Kidney capillary endothelial cell (primary cell): Measurements from ENCODE around the gene TFAP2A.
A peak's percentile ranks its signal among the peaks of the same experiment; 100 is the strongest.

Experiments
- DNase-seq: peaks from one replicate; pipeline ENCODE4 v3.0.0-alpha.2; 2018; ENCODE audit warnings: low spot score

The TFAP2A gene

DNA sequence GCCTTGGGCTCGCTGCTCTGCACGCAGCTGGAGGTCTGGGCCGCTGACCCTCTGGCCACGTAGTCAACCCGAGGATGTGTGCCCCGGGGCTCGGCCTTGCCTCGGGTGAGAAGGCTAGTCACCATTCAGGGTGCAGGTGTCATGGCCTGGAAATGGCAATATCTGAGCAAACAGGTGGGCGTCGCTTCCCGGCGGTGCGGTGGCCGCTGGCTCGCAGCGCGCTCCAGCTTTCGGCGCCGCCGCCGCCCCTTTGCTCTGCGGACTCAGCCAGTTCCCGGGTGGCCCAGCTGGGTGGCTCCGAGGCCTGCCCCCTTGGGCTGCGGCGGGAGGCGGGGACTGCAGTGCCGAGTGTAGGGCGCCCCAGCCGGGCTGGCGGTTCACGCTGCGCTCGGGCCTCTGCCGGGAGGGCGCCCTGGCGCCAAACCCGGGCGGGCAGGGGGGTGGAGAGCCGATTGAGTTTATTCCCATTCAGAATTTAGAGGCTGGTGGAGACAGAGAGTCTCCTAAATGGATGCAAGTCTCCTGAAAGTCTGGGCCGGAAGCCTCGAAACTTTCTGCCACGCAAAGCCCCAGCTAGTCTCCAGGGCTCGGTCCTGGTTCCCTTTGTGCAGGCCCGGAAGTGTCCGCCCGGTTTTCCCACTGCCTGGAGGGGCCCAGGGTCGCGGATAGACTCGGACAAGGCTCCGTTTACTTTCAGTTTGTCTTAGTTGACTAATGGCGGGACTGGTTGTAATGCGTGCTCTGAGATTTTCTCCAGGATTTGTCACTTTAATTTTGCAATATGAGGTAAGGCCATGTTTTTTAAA lies 11.3 kb upstream of the TFAP2A start:
- peak; percentile 81 for DNase-seq

DNA sequence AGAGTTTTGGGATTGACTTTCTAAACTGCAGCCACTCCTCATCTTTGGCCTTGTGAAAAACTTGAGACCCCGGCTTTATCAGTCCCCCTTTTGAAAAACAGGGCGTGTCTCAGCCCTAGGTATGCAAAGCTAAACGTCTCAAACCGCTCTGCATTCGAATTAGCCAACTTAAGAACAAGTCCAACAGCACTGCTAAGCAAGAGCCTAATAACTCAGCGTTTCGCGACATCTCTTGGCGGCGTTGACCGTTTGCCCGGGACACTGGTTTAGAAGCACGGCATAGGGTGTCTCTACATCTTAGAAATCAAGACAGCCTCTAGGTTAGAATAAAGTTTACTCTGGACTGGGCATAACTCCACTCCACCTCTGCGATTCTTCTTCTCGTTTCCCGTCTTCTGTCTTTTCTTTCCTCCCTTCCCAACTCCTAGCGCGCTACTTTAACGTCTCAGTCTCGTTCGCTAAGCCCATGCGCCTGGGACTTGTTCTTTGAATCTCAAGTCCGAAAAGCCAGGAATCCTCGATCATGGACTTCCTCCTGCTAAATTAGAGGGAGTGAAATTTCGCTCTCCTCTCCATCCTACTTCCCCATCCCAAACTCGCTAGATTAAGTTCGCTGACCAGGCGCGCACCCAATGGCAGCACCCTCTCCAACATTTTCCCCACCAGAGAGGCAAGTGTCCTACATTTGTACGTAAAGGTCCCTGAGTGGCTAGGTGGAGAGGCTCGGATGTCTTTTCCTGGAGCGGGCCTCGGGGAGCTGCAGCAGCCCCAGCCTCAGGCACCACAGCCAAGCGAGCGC lies 10.5 kb upstream of the TFAP2A start:
- no peak for DNase-seq

DNA sequence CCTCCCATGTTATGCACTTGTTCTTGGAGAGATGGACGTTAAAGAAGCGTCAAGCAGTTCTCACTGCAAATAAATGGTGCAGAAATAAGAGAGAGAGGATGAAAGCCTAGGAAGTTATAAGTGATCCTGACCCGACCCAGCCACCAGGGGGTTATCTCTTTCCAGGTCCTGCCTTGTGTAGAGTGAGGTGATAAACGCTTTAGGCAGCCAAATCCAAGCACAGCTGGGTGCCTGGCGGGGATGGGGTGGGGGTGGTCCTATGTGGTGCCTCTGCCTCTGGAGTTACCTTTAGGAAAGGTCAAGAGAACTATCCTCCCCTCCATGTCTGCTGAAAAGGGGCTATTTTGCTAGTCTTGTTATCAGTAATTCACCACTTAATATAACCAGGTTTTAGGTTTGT lies 9.2 kb upstream of the TFAP2A start:
- no peak for DNase-seq

DNA sequence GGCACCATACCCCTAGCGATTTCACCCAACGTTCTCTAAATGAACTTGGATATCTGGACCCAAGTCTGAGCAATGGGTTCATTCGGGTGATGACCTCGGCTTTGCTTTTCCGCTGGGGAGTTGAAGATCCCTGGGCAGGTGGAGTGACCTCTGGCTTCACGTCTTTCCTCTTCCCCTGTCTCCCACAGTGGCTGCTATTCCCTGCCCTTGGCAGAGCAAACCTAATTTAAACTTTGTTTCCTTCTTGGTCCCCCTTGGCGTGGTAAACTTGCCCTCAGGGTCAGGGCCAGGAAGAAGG lies 7.8 kb upstream of the TFAP2A start:
- no peak for DNase-seq

DNA sequence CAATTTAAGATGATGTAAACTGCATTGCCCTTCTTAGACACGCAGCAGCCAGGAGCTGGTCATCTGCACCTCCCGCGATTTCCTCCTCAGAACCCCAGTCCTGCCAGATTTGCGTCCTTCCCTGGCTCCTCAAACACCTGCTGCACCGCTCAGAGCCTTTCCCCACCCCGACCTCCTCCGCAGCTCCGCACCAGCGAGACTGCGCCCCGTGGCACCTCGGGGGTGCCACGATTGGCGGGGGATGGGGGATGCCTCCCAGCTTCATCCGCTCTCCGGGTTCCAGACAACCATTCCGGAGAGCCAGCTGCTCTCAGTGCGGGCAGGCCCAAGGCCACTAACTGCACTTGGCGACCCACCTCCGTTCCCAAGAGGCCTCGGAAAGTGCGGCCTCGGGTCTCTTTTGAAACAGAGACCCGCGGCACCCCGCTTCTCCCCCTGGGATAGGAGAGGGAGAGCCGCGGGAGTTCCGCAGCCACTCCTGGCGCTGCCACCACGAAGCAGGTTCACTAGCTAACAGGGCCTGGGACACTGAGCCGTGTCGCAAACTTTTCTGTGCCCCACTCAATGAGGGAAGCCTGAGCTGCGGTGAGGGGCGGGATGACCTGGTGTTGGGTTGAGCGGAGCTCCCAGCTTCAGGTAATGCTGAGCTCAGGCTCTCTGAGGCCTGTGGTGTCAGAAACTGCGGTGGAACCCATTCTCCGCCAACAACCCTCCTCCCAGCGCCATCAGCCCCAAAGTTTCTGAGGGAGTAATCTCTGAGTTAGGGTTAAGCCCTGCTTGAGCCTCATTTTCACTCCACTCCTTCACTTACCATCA lies 7.3 kb upstream of the TFAP2A start:
- DNase-seq = no peak

DNA sequence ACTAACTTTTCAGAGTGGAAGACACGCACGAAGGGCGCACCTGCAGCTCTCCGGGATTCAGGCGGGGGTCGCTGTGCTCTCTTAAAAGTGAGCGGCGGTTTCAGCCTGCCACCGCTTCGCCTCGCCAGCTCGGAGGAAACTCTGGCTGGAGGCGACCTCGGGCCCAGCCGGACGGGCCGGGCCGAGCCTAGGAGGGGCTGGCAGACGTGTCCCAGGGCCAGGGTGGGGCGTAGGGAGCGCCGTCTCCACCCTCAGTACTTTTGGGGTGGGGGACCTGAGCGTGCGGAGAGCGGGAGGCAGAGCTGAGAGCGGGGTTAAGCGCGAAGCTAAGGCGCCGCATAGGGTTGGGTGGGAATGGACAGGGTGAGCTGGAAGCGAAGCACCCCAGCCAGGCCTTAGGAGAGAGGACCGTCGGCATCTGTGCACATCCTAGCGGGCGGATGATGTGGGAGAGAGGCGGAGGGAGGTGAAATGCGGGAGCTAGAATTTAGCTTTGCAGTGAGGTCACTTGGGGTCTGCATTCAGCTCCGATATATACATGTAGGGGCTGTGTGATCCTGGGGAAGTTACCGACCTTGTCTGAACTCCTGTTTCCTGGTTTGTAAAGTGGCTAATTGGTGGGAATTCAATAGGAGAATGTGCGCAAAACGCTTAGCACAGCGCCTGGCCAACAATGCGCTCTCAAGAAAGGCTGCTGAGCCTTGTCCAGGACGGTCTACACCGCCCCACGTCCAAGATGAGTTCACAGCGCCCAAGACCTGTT lies 6.5 kb upstream of the TFAP2A start:
- DNase-seq = no peak

DNA sequence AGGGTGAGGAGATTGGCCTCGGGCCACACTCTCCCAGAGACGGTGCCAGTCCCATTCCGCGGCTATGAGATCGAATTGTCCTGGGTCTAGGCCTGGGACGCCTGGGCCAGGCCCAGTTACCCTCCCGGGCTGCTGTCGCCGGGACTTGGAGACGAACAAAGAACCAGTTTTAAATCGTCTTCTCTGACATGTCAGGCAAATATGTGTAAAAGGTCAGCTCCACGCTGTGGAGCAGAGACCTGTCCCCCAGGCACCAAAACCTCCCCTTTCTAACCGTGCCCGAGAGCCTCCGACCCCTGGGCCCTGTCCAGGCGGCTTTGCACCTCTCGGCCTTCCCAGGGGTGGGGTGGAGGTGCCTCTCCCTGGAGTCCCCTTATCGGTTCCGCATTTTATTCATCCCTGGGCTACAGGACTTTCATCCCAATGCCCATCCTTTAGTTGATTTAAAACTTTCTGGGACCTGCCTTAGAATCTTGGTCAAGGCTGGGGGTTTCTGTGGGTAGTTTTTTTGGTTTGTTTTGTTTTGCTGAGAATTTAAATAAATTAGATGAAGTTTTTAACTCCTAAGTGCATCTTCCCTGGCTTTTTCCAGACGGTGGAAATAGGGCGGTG lies 5.8 kb upstream of the TFAP2A start:
- no peak for DNase-seq

DNA sequence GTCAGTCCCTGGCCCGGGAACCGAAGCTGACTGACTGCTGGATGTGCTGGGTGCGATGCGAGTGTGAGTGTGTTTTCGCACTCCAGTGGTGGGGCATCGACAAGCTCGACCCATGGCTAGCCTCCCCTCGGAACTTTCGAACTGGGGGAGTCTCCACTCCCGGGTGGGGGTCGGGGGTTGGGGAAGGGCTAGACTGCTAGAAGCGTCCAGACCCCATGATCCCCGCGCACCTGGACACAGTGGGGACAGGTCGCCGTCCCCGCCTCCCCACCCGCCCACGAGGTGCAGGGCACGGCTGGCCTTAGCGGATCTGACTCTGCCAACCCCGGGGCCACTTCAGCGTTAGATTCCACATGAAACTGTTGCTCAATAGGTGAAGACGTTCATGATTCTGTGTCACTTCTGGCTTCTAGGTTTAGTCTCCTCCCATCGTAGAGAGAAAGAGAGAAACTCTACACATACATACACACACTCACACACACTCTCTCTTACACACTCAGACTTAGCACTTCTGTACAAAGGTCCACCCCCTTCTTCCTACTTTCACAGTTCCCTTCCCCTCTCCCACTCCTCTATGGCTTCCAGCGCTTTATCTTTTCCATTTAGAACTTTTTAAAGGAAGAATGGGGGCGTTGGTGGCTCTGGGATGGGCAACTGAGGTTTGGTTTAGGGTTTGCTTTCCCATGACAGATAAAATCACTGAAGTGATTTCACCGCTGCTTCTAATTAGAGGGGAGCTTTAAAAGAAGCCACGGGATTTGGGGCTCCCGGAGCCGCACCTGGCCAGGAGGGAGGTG lies 5.1 kb upstream of the TFAP2A start:
- no peak for DNase-seq

DNA sequence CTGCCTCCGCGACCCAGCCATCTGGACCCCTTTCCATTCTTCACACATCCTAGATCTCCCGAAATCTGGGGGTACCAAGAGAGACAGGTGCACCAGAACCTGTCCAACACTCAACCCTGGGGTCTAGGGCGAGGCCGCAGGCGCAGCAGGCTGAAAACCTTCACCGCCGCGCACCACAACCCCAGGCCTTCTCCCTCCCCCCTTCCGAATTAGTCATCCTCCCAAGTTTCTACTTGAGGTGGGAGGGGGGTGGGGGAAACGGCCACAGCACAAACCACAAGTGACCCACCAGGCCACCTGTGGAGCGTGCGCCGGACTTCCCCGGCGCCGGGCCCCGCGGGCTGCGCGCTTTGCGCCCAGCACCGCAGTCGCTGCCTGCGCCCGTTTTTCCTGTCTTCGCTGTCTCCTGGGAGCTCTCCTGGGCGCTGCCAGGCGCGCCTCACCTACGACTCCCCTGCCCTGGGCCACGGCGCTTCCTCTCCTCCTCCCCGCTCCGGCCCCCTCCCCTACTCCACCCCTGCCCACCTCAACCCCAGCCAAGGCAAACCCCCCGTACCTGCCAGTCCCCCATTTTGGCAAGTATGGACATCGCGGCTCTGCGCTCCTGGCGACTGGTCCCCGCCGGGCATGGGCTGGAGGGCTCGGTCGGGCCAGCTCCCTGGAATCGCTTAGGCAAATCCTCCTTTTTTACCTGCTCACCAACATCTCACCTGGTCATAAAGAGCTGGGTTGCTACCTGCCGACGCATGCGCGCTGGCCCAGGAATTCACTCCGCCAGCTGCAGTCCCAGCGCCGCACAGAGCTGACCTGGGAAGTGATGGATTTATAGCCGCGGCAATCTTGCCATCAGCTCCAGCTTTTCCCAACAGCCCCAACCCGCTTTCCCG lies 4.2 kb upstream of the TFAP2A start:
- DNase-seq = no peak

DNA sequence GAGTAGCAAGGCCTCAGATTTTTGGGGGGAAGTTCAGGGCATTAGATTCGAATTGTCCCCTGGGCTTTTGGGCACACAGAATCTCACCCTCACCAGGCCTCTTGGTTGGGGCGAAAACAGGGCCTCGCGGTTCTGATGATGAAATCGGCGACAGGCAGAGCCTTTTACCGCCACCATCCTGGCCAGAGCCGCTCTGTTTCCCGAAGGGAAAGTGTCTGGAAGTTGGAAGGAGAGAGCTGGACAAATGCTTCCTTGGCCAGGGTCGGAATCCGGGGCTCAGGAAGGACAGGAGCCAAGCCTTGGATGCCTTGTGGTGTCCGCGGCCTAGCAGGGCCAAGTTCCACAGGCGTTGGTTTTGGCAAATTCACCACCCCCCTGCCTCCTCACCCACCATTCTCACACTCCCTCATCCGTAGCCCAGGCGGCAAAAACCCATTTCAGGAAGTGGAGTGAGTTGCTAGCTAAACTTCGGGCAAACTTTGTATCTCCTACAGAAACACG lies 3.5 kb upstream of the TFAP2A start:
- no peak for DNase-seq

DNA sequence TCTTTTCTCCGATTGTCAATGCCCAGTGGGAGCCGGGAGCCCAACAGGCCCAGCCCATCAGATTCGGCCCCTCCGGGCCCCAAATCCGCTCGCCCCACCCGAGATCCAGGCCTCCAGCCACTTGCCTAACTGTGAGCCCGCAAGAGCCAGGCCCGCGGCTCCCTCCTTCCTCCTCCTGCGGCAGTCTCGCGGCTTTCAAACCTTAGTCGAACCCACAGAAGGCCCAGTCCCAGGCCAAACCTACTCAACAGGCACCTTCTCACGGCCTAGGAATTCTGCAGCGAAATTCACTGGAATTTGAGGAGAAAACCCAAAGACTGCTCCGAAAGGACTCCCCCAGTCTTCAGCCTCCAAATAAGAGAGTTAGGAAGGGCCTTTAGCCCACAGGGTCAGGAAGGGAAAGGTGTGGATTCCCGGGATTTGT lies 2.8 kb upstream of the TFAP2A start:
- no peak for DNase-seq

DNA sequence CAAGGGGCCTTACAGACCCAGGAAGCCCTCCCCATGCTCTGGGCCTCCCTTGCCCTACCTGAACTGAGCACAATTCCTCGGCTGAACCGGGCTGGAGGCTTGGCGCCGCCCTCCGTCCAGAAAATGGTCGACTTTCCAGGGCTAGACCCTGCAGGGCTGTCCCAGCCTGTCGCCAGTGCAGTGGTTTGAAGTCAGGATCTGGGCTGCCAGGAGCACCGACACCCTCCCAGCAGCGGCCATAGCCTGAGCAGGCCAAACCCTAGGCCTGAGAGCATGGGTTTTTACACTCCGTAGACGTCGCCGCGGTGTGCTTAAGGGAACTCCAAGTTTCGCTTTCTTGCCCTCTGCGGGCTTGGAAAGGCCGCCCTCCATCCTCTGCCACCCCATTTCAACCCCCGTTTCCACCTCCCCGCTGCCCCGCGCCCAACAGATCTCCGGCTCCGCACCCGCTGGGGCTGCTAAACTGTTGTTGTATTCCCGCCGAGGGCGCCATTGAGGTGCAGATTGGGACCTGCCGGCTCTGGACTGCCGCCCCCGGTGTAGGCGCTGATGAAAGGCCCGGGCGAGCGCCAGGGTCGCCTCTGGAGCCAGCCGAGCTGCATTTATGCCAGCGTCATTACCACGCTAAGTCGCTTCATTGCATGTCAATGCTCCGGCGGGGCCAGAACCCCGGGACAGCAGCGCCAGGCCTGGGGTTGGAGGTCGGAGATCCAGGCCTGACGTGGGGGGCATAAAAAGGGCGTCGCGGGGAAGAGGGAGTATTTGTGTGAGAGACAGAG lies 2.2 kb upstream of the TFAP2A start:
- no peak for DNase-seq

DNA sequence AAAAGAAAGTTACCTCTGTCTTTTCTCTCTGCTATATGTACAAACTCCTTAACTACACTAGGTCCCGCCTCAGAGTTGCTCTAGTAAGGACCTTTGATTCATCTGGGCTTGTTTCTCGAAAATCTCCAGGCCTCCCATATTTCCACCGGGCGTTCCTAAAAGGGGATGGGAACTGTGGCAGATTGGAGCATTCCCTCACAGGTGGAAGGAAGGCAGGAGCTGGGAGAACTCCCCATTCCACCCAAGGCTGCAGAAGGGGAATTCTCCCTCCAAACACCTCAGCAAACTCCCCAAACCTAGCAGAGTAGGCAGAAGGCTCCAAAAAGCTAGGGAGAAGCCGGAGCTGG lies 1.6 kb upstream of the TFAP2A start:
- DNase-seq = no peak

DNA sequence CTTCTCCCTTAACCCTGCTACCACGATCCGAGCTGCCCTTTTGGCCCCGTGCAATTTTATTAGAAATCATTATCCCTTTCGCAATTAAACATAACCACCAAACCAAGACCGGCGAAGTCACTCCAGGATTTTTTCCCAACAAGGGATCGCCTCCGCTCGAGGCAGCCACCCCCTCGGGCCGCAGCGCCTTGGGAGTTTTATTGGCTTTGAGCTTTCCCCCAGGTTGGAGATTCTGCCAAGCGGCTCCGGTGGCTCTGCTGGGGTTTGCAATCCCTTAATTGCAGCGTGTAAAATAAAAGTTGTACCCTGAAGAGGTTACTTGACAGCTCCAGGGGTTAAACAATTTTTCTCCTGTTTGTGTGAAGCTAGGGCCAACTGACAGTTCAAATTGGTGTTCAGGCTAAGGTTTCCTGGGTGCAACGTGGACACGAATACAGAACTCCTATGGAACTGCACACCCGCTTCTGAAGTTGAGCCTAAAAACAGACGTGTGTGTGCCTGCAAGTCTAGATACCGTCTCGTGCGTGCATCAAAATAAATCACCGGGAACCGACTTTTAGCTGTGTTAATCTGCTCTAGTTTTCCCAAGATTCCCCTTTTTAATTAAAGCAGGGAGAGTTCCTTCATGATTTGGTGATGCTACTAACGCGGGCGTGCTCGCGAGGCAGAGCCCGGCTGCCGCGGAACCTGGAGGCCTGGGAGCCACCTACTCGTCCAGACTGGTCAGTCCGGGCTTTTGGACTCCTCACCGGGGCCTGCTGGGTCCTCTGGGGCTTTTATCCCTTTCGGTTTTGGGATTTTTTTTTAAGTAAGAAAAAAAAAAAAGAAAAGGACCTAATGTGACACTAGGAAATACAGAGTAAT lies 975 bp upstream of the TFAP2A start:
- no peak for DNase-seq

DNA sequence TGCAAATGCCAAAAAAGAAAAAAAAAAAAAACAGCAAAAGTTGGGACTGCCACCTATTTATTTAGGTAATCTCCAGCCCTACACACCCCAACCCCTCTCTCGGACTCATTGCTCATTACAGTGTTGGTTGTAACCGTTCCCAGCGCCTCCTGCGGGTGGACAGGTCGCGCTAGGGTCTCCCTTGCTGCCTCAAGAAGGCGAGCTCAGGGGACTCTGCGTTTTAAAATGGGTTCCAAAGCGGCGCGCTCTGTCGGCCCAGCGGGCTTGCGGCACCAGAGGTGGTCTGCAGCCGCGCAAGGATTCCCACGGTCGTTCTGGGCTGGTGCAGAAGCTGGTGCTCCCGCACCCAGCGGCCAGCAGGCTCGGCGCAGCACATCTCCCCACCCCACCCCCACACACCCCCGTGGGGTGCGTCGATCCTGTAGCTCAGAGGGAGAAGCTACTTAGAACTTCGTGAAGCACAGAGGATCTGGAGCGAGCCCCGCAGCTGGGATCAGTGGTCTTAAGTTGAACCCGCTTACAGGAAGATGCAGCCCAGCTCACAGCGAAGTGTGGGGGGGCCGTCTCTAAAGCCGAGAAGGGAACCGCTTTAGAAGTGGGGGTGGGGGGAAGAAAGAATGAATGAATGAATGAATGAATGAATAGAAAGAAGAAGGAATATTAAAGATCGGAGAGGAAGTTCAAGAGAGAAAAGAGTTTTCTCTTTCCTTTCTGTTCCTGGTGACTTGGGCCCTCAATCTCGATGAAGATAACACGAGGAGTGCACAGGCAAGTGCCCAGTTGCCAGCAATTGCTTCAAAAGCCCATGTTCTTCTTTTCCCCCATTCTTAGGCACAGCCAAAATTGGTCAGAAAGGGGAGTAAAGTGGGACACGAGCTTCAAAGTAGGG lies 780 bp downstream of the TFAP2A start:
- DNase-seq = no peak

DNA sequence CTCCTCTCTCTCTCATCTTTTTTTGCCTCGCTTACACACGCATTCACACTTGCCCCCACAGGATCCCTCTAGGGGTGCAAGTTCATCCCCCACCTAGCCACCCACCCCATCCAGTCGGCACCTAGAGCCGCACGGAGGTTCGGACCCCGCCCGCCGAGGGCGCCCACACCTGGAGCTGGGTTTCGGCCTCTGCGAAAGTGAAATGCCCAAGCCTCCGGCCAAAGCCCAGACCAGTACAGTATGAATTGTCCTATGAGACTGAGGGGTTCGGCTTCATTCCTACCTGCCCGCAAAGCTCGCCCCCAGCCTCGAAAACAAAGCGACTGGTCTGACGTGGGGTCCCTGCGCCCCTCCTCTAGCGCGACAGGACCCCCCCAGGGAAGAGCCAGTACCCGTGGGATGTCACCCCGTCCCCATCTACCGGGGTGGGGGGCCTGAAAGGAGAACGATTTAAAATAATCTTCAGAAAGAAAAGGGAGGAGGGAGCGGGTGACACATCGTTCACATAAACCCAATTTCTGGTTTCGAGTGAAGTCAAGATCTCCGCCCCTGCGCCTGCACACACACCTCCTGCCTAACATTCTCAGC lies 1.5 kb downstream of the TFAP2A start:
- no peak for DNase-seq
